NT2/D1 (cell line): ENCODE data around the gene CARD14.
"Not testable (repeated sequence)": the region's sequence is repeated elsewhere in the genome, so short reads cannot be mapped to it uniquely, and the experiment has no call there.

Source experiments
- DNase-seq: peaks from one replicate; pipeline ENCODE4 v3.0.0-alpha.2; 2011; ENCODE audit warnings: low read depth, low spot score
- H3K27me3 ChIP-seq: 2 replicates; pipeline ENCODE4 v1.6.0; 2011; ENCODE audit warnings: mild to moderate bottlenecking; ENCODE audit not compliant: insufficient read length, insufficient read depth
- H3K36me3 ChIP-seq: 2 replicates; pipeline ENCODE4 v1.6.1; 2011; ENCODE audit warnings: mild to moderate bottlenecking, low read length, mixed read lengths; ENCODE audit not compliant: insufficient read depth, insufficient read length
- H3K4me1 ChIP-seq: 2 replicates; pipeline ENCODE4 v1.5.1; 2011; ENCODE audit not compliant: insufficient read depth, insufficient read length
- H3K4me3 ChIP-seq: 2 replicates; pipeline ENCODE4 v1.5.1; 2011; ENCODE audit warnings: low read depth; ENCODE audit not compliant: insufficient read length
- H3K9ac ChIP-seq: 2 replicates; pipeline ENCODE4 v1.6.0; 2011; ENCODE audit warnings: low read depth; ENCODE audit not compliant: insufficient read length
- H3K9me3 ChIP-seq: 2 replicates; pipeline ENCODE4 v1.5.1; 2011; ENCODE audit warnings: mild to moderate bottlenecking, low read length; ENCODE audit not compliant: insufficient read depth
- SUZ12 ChIP-seq: IDR thresholded peaks from 2 replicates; pipeline ENCODE4 v1.6.1; 2011; ENCODE audit not compliant: insufficient read length, insufficient read depth; ENCODE audit errors: extremely low read depth
- YY1 ChIP-seq: IDR thresholded peaks from 2 replicates; pipeline ENCODE4 v1.6.1; 2011; ENCODE audit not compliant: insufficient read length, insufficient read depth
- ZNF274 ChIP-seq: IDR thresholded peaks from 2 replicates; pipeline ENCODE4 v1.6.1; 2011; ENCODE audit warnings: mild to moderate bottlenecking, low read depth, low read length

Gene CARD14

DNA sequence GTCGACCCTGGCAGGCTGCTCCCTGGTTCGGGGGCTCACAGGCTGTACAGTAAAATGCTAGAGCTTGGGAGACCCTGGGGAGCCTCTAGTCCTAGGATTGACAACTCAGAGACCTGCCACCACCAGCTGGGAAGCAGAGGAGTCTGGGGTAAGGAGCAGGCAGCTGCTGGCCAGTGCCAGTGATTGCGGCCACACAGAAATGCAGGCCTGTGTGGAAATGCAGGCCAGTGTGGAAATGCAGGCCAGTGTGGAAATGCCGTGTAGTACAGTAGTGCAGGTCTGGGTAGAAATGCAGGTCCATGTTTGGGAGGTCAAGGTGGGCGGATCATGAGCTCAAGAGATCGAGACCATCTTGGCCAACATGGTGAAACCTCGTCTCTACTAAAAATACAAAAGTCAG lies 26.8 kb downstream of the CARD14 start:
- Histone ChIP-seq H3K4me3 (no peak overlapping the region), H3K36me3 (no peaks in the 10 kb centered on the region), H3K9me3 (no peaks in the 10 kb centered on the region), H3K9ac (no peak overlapping the region), H3K4me1 (peaks cover 15% of the 10 kb centered on the region), H3K27me3 (no peaks in the 10 kb centered on the region)
- DNase-seq = no peak
- TF ChIP-seq ZNF274 = no peak

- DNase-seq = no peak
- H3K9ac ChIP-seq = no peak overlapping the region
- H3K4me1 ChIP-seq = peaks cover 12% of the 10 kb centered on the region
- TF ChIP-seq ZNF274 = no peak
- TF ChIP-seq SUZ12 = no peak
- no peak for TF ChIP-seq YY1
- no peaks in the 10 kb centered on the region for H3K9me3 ChIP-seq
- H3K36me3 ChIP-seq = no peaks in the 10 kb centered on the region
- H3K27me3 ChIP-seq = no peaks in the 10 kb centered on the region
- H3K4me3 ChIP-seq = no peak overlapping the region
Observed at GRCh38 chr17:80198144-80198661, 28.4 kb downstream of the CARD14 start.

GRCh38 chr17:80199295-80199694 lies 29.5 kb downstream of the CARD14 start:
- H3K9ac ChIP-seq, H3K9me3 ChIP-seq, DNase-seq, H3K27me3 ChIP-seq, H3K4me3 ChIP-seq, H3K36me3 ChIP-seq: not testable (repeated sequence)
- H3K4me1 ChIP-seq = peaks cover 20% of the 10 kb centered on the region

- no peak overlapping the region for H3K9ac ChIP-seq
- TF ChIP-seq ZNF274 = no peak
- no peak for TF ChIP-seq SUZ12
- no peak for TF ChIP-seq YY1
- peaks cover 26% of the 10 kb centered on the region for H3K4me1 ChIP-seq
- H3K4me3 ChIP-seq = no peak overlapping the region
- DNase-seq = no peak
- no peaks in the 10 kb centered on the region for H3K9me3 ChIP-seq
- no peaks in the 10 kb centered on the region for H3K36me3 ChIP-seq
- no peaks in the 10 kb centered on the region for H3K27me3 ChIP-seq
Observed at GRCh38 chr17:80201446-80201845, 31.6 kb downstream of the CARD14 start.

DNA sequence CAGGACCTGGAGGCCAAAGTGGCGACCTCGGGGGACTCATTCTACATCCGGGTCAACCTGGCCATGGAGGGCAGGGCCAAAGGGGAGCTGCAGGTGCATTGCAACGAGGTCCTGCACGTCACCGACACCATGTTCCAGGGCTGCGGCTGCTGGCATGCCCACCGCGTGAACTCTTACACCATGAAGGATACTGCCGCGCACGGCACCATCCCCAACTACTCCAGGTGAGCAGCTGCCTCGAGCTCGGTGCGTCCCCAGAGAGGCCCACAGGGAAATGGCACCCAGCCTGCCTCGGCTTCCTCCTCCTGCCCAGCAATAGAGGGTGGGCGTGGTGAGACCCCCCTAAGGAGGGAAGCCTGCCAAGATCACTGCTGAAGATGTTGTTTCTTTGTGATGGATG lies 32.4 kb downstream of the CARD14 start:
- H3K4me1 ChIP-seq = peaks cover 26% of the 10 kb centered on the region
- H3K27me3 ChIP-seq = no peaks in the 10 kb centered on the region
- peaks cover 5% of the 10 kb centered on the region for H3K36me3 ChIP-seq
- no peak for DNase-seq
- H3K4me3 ChIP-seq = no peak overlapping the region
- TF ChIP-seq SUZ12 = no peak
- TF ChIP-seq YY1 = no peak
- TF ChIP-seq ZNF274 = no peak
- H3K9ac ChIP-seq = no peak overlapping the region
- no peaks in the 10 kb centered on the region for H3K9me3 ChIP-seq

GRCh38 chr17:80203471-80203963 lies 33.7 kb downstream of the CARD14 start:
- TF ChIP-seq SUZ12 (no peak), ZNF274 (no peak), YY1 (no peak)
- Histone ChIP-seq H3K36me3 (peaks cover 12% of the 10 kb centered on the region), H3K4me3 (no peak overlapping the region), H3K9ac (peak overlapping the region; percentile 61), H3K4me1 (peaks cover 21% of the 10 kb centered on the region), H3K27me3 (no peaks in the 10 kb centered on the region), H3K9me3 (no peaks in the 10 kb centered on the region)
- DNase-seq = no peak

DNA sequence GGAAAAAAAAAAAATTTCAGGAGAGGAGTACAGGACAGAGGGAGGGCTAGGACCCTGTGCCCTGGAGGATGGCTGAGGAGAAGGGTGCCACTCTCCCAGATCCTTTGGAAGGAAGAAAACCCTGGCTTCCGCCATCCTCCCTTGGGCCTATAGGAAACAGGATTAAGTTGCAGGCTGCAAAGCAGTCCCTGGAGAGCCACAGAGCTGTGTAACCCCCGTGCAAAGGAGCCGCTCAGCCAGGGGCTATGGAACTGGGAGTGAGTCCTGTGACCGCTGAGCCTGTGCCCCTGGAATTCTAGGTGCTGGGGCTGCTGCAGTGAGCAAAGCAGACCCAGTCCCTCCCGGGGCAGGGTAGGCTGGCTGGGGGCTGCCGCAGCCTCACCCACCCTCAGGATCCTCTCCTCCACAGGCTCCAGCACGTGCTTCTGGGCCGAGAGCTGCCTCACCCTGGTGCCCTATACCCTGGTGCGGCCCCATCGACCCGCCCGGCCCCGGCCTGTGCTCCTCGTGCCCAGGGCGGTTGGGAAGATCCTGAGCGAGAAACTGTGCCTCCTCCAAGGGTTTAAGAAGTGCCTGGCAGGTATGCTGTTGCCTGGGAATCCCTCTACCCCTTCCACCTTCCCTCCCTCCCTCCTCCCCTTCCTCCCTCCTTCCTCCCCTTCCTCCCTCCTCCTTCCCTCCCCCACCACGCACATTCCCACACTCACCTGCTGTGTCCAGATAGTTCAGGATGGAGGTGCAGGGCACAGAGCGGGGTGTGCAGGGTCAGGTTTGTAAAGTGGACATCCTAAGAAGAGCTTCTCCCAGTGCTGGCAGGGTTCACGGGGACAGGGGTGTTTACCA lies 35.0 kb downstream of the CARD14 start:
- H3K27me3 ChIP-seq = no peaks in the 10 kb centered on the region
- H3K4me1 ChIP-seq = peaks cover 16% of the 10 kb centered on the region
- DNase-seq = no peak
- no peak overlapping the region for H3K4me3 ChIP-seq
- no peaks in the 10 kb centered on the region for H3K9me3 ChIP-seq
- H3K9ac ChIP-seq = peak overlapping the region; percentile 50
- TF ChIP-seq ZNF274 (no peak), YY1 (no peak), SUZ12 (no peak)
- H3K36me3 ChIP-seq = peaks cover 24% of the 10 kb centered on the region

DNA sequence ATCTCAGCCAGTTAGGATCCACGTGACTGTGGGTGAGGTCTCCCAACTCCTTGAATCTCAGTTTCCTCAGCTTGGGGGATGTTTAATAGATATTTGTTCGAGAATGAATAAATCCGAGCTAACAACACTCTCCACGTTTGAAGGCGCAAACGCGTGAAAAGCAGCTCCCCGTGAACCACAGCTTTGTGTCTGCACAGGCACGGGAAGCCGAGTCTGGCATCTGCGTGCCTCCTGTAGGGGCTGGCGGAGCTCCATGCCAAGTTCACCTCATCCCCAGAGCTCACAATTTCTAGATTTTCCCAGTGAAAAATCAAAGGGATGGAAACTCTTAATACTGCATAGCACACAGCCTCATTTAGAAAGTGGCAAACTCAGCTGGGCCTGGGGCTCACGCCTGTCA lies 36.0 kb downstream of the CARD14 start:
- no peaks in the 10 kb centered on the region for H3K27me3 ChIP-seq
- no peak overlapping the region for H3K4me3 ChIP-seq
- no peak for TF ChIP-seq YY1
- TF ChIP-seq SUZ12 = no peak
- no peak for TF ChIP-seq ZNF274
- peaks cover 34% of the 10 kb centered on the region for H3K36me3 ChIP-seq
- no peaks in the 10 kb centered on the region for H3K9me3 ChIP-seq
- DNase-seq = no peak
- H3K9ac ChIP-seq = no peak overlapping the region
- peaks cover 16% of the 10 kb centered on the region for H3K4me1 ChIP-seq
